Neuron (in vitro differentiated cells): ENCODE results near the gene NEK1.

Experiments
- H2AFZ ChIP-seq: one replicate; pipeline ENCODE4 v1.6.1; 2013; ENCODE audit warnings: low read depth, mild to moderate bottlenecking, inconsistent platforms, low read length, moderate library complexity
- H3K27me3 ChIP-seq: one replicate; pipeline ENCODE4 v1.6.1; 2013; ENCODE audit warnings: low read length; ENCODE audit not compliant: insufficient read depth
- H3K36me3 ChIP-seq: one replicate; pipeline ENCODE4 v1.6.1; 2013; ENCODE audit warnings: low read length; ENCODE audit not compliant: insufficient read depth
- H3K4me1 ChIP-seq: one replicate; pipeline ENCODE4 v1.6.1; 2013; ENCODE audit warnings: low read length; ENCODE audit not compliant: insufficient read depth
- H3K4me3 ChIP-seq: 2 replicates; pipeline ENCODE4 v1.5.1; 2013; ENCODE audit warnings: mild to moderate bottlenecking, low read length, moderate library complexity
- H3K9me3 ChIP-seq: one replicate; pipeline ENCODE4 v1.6.1; 2013; ENCODE audit warnings: low read length

NEK1 gene

GRCh38 chr4:169410839-169411770, 201.3 kb downstream of the NEK1 start:
- peaks cover 3% of the 10 kb centered on the region for H3K4me1 ChIP-seq

GRCh38 chr4:169407217-169407845, 205.1 kb downstream of the NEK1 start:
- Histone ChIP-seq H3K27me3 (no peaks in the 10 kb centered on the region), H3K4me3 (no peak overlapping the region), H3K4me1 (peaks cover 7% of the 10 kb centered on the region), H3K9me3 (no peaks in the 10 kb centered on the region), H2AFZ (no peak overlapping the region), H3K36me3 (no peaks in the 10 kb centered on the region)

More at GRCh38 chr4:169410839-169411770, 201.3 kb downstream of the NEK1 start:
- Histone ChIP-seq H3K36me3 (no peaks in the 10 kb centered on the region), H3K27me3 (no peaks in the 10 kb centered on the region), H3K9me3 (no peaks in the 10 kb centered on the region), H2AFZ (no peak overlapping the region), H3K4me3 (no peak overlapping the region)

- Histone ChIP-seq H2AFZ (no peak overlapping the region), H3K9me3 (no peaks in the 10 kb centered on the region), H3K36me3 (no peaks in the 10 kb centered on the region), H3K4me1 (peaks cover 4% of the 10 kb centered on the region), H3K27me3 (no peaks in the 10 kb centered on the region), H3K4me3 (no peak overlapping the region)
These were observed 207.4 kb downstream of the NEK1 start for GRCh38 chr4:169404960-169405359.

GRCh38 chr4:169400832-169401231, 211.6 kb downstream of the NEK1 start:
- H3K4me1 ChIP-seq, result peaks cover 4% of the 10 kb centered on the region
- no peaks in the 10 kb centered on the region for H3K9me3 ChIP-seq
- no peaks in the 10 kb centered on the region for H3K27me3 ChIP-seq
- no peaks in the 10 kb centered on the region for H3K36me3 ChIP-seq
- no peak overlapping the region for H3K4me3 ChIP-seq
- no peak overlapping the region for H2AFZ ChIP-seq

- no peaks in the 10 kb centered on the region for H3K9me3 ChIP-seq
- H3K4me1 ChIP-seq, result peaks cover 4% of the 10 kb centered on the region
- H3K27me3 ChIP-seq, result no peaks in the 10 kb centered on the region
- no peak overlapping the region for H3K4me3 ChIP-seq
- no peak overlapping the region for H2AFZ ChIP-seq
- H3K36me3 ChIP-seq, result no peaks in the 10 kb centered on the region
These were observed 212.2 kb downstream of the NEK1 start for GRCh38 chr4:169399976-169400767.

GRCh38 chr4:169398316-169398715, 214.1 kb downstream of the NEK1 start:
- no peaks in the 10 kb centered on the region for H3K9me3 ChIP-seq
- H3K36me3 ChIP-seq, result no peaks in the 10 kb centered on the region
- no peak overlapping the region for H3K4me3 ChIP-seq
- no peak overlapping the region for H2AFZ ChIP-seq
- H3K4me1 ChIP-seq, result no peaks in the 10 kb centered on the region
- H3K27me3 ChIP-seq, result no peaks in the 10 kb centered on the region

GRCh38 chr4:169397762-169398161, 214.6 kb downstream of the NEK1 start:
- Histone ChIP-seq H3K27me3 (no peaks in the 10 kb centered on the region), H3K4me3 (no peak overlapping the region), H3K36me3 (no peaks in the 10 kb centered on the region), H2AFZ (no peak overlapping the region), H3K9me3 (no peaks in the 10 kb centered on the region), H3K4me1 (no peaks in the 10 kb centered on the region)

GRCh38 chr4:169385376-169385775, 227.0 kb downstream of the NEK1 start:
- no peaks in the 10 kb centered on the region for H3K9me3 ChIP-seq
- H3K4me1 ChIP-seq, result no peaks in the 10 kb centered on the region
- no peaks in the 10 kb centered on the region for H3K27me3 ChIP-seq
- no peaks in the 10 kb centered on the region for H3K36me3 ChIP-seq
- no peak overlapping the region for H3K4me3 ChIP-seq
- H2AFZ ChIP-seq, result no peak overlapping the region

- Histone ChIP-seq H3K27me3 (no peaks in the 10 kb centered on the region), H3K4me3 (no peak overlapping the region), H3K36me3 (no peaks in the 10 kb centered on the region), H3K9me3 (no peaks in the 10 kb centered on the region), H3K4me1 (no peaks in the 10 kb centered on the region), H2AFZ (no peak overlapping the region)
These were observed 227.6 kb downstream of the NEK1 start for GRCh38 chr4:169384779-169385178.

- Histone ChIP-seq H3K4me3 (no peak overlapping the region), H2AFZ (no peak overlapping the region), H3K4me1 (no peaks in the 10 kb centered on the region), H3K36me3 (no peaks in the 10 kb centered on the region), H3K9me3 (no peaks in the 10 kb centered on the region), H3K27me3 (no peaks in the 10 kb centered on the region)
These were observed 228.7 kb downstream of the NEK1 start for GRCh38 chr4:169383724-169384123.

- Histone ChIP-seq H3K36me3 (no peaks in the 10 kb centered on the region), H3K4me3 (no peak overlapping the region), H3K9me3 (no peaks in the 10 kb centered on the region), H3K27me3 (no peaks in the 10 kb centered on the region), H3K4me1 (no peaks in the 10 kb centered on the region), H2AFZ (no peak overlapping the region)
These were observed 232.7 kb downstream of the NEK1 start for GRCh38 chr4:169379688-169380087.

GRCh38 chr4:169377367-169377766, 235.0 kb downstream of the NEK1 start:
- Histone ChIP-seq H3K27me3 (no peaks in the 10 kb centered on the region), H3K4me1 (no peaks in the 10 kb centered on the region), H3K4me3 (no peak overlapping the region), H2AFZ (no peak overlapping the region), H3K9me3 (no peaks in the 10 kb centered on the region), H3K36me3 (no peaks in the 10 kb centered on the region)

GRCh38 chr4:169376421-169376820, 236.0 kb downstream of the NEK1 start:
- Histone ChIP-seq H3K4me1 (no peaks in the 10 kb centered on the region), H3K36me3 (no peaks in the 10 kb centered on the region), H3K27me3 (no peaks in the 10 kb centered on the region), H3K9me3 (no peaks in the 10 kb centered on the region), H2AFZ (no peak overlapping the region), H3K4me3 (no peak overlapping the region)
